Endothelial cell of umbilical vein (primary cell): ENCODE results near the gene MAGEA12. TPM values are rescaled to one million over a fixed set of nuclear protein-coding genes. Genes with fewer than 3 reads are reported as not detected.
"Not testable (repeated sequence)": the region's sequence is repeated elsewhere in the genome, so short reads cannot be mapped to it uniquely, and the experiment has no call there.

ENCODE experiments used
- BruUV-seq: library from RNA; stranded (reverse); fragments of 400-500 nt; replicated peaks from 2 replicates; lab custom pipeline; 2021; lab: Mats Ljungman, UMichigan
- CTCF ChIA-PET: fragments of 300-600, 350-600 bp; sonication (Branson Sonifier 250); formaldehyde crosslinking; loops from one replicate; lab custom pipeline; 2021; ENCODE audit warnings: antibody characterized with exemption, inconsistent platforms; lab: Charles Lee
- POLR2A ChIA-PET: fragments of 300-600, 350-600 bp; sonication (Branson Sonifier 250); formaldehyde crosslinking; loops from one replicate; lab custom pipeline; 2021; ENCODE audit warnings: antibody characterized with exemption, inconsistent platforms; lab: Charles Lee
- DNase-seq: peaks from one replicate; pipeline ENCODE4 v3.0.0-alpha.2; 2011; ENCODE audit warnings: low read depth, low spot score
- FAIRE-seq: peaks from 2 replicates; lab custom pipeline; 2011; peaks lifted over from hg19 to GRCh38; lab: Jason Lieb, UNC
- H2AFZ ChIP-seq: 2 replicates; pipeline ENCODE4 v1.6.0; 2012; ENCODE audit warnings: low read depth, low read length, control low read depth, inconsistent platforms
- H3K27ac ChIP-seq: 2 replicates; pipeline ENCODE4 v1.5.1; 2011; ENCODE audit warnings: low read depth, mild to moderate bottlenecking, control low read depth, low read length, moderate library complexity; ENCODE audit not compliant: insufficient read depth
- H3K27me3 ChIP-seq, 2 experiments: 2 replicates each; pipeline versions ENCODE4 v1.6.0 to v1.6.1; 2011; ENCODE audit warnings: low read length in 2 of 2, mixed read lengths in 1 of 2; ENCODE audit not compliant: control insufficient read depth in 2 of 2, insufficient read depth in 2 of 2
- H3K36me3 ChIP-seq, 2 experiments: 2 replicates in 1 of 2; 3 replicates in 1 of 2; pipeline ENCODE4 v1.5.1; 2011; ENCODE audit warnings: low read length in 2 of 2, mild to moderate bottlenecking in 1 of 2, moderate library complexity in 1 of 2; ENCODE audit not compliant: control insufficient read depth in 2 of 2, insufficient read depth in 2 of 2; ENCODE audit errors: extremely low read depth in 1 of 2
- H3K4me1 ChIP-seq: 3 replicates; pipeline ENCODE4 v1.5.1; 2011; ENCODE audit warnings: mild to moderate bottlenecking, low read length; ENCODE audit not compliant: control insufficient read depth, insufficient read depth; ENCODE audit errors: extremely low read depth
- H3K4me2 ChIP-seq: 2 replicates; pipeline ENCODE4 v1.6.1; 2011; ENCODE audit warnings: low read length, control low read depth, mixed read lengths; ENCODE audit not compliant: insufficient read depth
- H3K4me3 ChIP-seq, 3 experiments: fragments of 200-600 bp in 1 of 3; sonication (generic), shearing (Covaris generic) in 1 of 3; replicated peaks in 1 of 3; 2 replicates each; pipeline ENCODE4 v1.5.1; 2011 to 2016; ENCODE audit warnings: control low read depth in 3 of 3, low read length in 3 of 3, mild to moderate bottlenecking in 2 of 3, inconsistent platforms in 1 of 3, low read depth in 1 of 3, moderate library complexity in 1 of 3; ENCODE audit not compliant: insufficient read depth in 1 of 3
- H3K79me2 ChIP-seq: 2 replicates; pipeline ENCODE4 v1.6.0; 2012; ENCODE audit warnings: low read length, inconsistent platforms; ENCODE audit not compliant: control insufficient read depth, insufficient read depth
- H3K9ac ChIP-seq: replicated peaks from 2 replicates; pipeline ENCODE3; 2011; ENCODE audit warnings: low read length, control low read depth; ENCODE audit not compliant: insufficient read depth; ENCODE audit errors: extremely low read depth
- H3K9me1 ChIP-seq: replicated peaks from 3 replicates; pipeline ENCODE4 v1.6.0; 2011; ENCODE audit warnings: mild to moderate bottlenecking, low read length; ENCODE audit not compliant: control insufficient read depth, insufficient read depth; ENCODE audit errors: extremely low read depth
- H3K9me3 ChIP-seq: replicated peaks from 2 replicates; pipeline ENCODE4 v1.5.1; 2012; ENCODE audit warnings: low read length, inconsistent platforms; ENCODE audit not compliant: control insufficient read depth, insufficient read depth
- H4K20me1 ChIP-seq: replicated peaks from 2 replicates; pipeline ENCODE3; 2011; ENCODE audit warnings: mild to moderate bottlenecking, low read length; ENCODE audit not compliant: control insufficient read depth, insufficient read depth; ENCODE audit errors: extremely low read depth
- CTCF ChIP-seq, 2 donors: IDR thresholded peaks; 1 replicate in 1 of 2; 2 replicates in 1 of 2; pipeline ENCODE4 v1.5.1; 2011; ENCODE audit warnings: low read length in 2 of 2, mild to moderate bottlenecking in 2 of 2, moderate library complexity in 2 of 2, control low read depth in 1 of 2, inconsistent platforms in 1 of 2, low read depth in 1 of 2; ENCODE audit not compliant: insufficient read depth in 1 of 2; ENCODE audit errors: extremely low read depth in 1 of 2
- EZH2 ChIP-seq: IDR thresholded peaks from 2 replicates; pipeline ENCODE4 v1.6.1; 2012; ENCODE audit warnings: borderline replicate concordance, low read depth, mild to moderate bottlenecking, moderate library complexity, low read length, inconsistent platforms; ENCODE audit not compliant: severe bottlenecking
- FOS ChIP-seq: IDR thresholded peaks from 2 replicates; pipeline ENCODE4 v1.6.1; 2011; ENCODE audit warnings: mild to moderate bottlenecking, low read length, moderate library complexity, borderline replicate concordance; ENCODE audit not compliant: insufficient read depth
- GATA2 ChIP-seq: IDR thresholded peaks from 2 replicates; pipeline ENCODE4 v1.7.0; 2011; ENCODE audit warnings: low read depth, mild to moderate bottlenecking, moderate library complexity, mixed read lengths, low read length; ENCODE audit not compliant: insufficient read length, insufficient read depth
- JUN ChIP-seq: IDR thresholded peaks from 2 replicates; pipeline ENCODE4 v1.6.1; 2011; ENCODE audit warnings: borderline replicate concordance, low read depth; ENCODE audit not compliant: insufficient read length, insufficient read depth
- MAX ChIP-seq: IDR thresholded peaks from 2 replicates; pipeline ENCODE4 v1.6.1; 2011; ENCODE audit not compliant: insufficient read depth, insufficient read length
- MYC ChIP-seq: IDR thresholded peaks from one replicate; pipeline ENCODE4 v1.6.1; 2011; ENCODE audit warnings: mild to moderate bottlenecking, low read depth, low read length
- POLR2A ChIP-seq: IDR thresholded peaks from 2 replicates; pipeline ENCODE4 v1.6.1; 2012; ENCODE audit warnings: low read depth, mild to moderate bottlenecking, control low read depth, low read length
- POLR2AphosphoS5 ChIP-seq: IDR thresholded peaks from 2 replicates; pipeline ENCODE4 v1.6.1; 2012; ENCODE audit warnings: low read depth, mild to moderate bottlenecking, control low read depth, low read length, moderate library complexity; ENCODE audit not compliant: insufficient read depth
- dilution Hi-C: fragments of 300-500 bp; cut with MboI; formaldehyde crosslinking; loops from one replicate; pipeline ENCODE4 v1.15.0; 2019; ENCODE audit warnings: low sequenced_read_pairs; ENCODE audit not compliant: extremely low pct_ligation_motif_present
- intact Hi-C: fragments of 100-400 bp; cut with micrococcal nuclease; formaldehyde crosslinking; loops from one replicate; pipeline ENCODE4 v1.10.0; 2022
- polyA plus RNA-seq, 4 experiments: library from polyadenylated mRNA; depleted of rRNA in 3 of 4; stranded (reverse) in 3 of 4; unstranded in 1 of 4; fragments of >200 nt; gene quantifications; 2 replicates each; pipeline versions ENCODE4 v1.2.1 to v1.2.3, GENCODE V29; 2011 to 2012; ENCODE audit warnings: missing spikeins in 1 of 4
- total RNA-seq: library from RNA; stranded (reverse); gene quantifications from 2 replicates; pipeline ENCODE4 v1.2.3, GENCODE V29; 2021

Gene MAGEA12
- total and polyA plus RNA-seq, 2 donors (not counting 3 experiments of a cell fraction or from before 2014, with no cell fraction given), result not detected

- H3K4me1 ChIP-seq, H3K4me2 ChIP-seq, dilution Hi-C loops, H3K79me2 ChIP-seq, H3K9me3 ChIP-seq, FAIRE-seq, CTCF ChIA-PET, H3K36me3 ChIP-seq, intact Hi-C loops, DNase-seq, H3K4me3 ChIP-seq, H2AFZ ChIP-seq, POLR2A ChIA-PET, H3K9me1 ChIP-seq, H3K27me3 ChIP-seq, H3K9ac ChIP-seq, H3K27ac ChIP-seq, H4K20me1 ChIP-seq, BruUV-seq: not testable (repeated sequence)
Measured at GRCh38 chrX:152736528-152736927, 3.0 kb downstream of the MAGEA12 start.

GRCh38 chrX:152738560-152738959 is 5.0 kb downstream of the MAGEA12 start:
- TF ChIP-seq POLR2A (no peak), MYC (no peak), GATA2 (no peak), POLR2AphosphoS5 (no peak), EZH2 (no peak), CTCF (IDR thresholded peaks at IDR 0.05; ENCODE audit: extremely low read depth in 1 of 2, insufficient read depth in 1 of 2, low read depth in 1 of 2, low read length in 2 of 2) (no peak), FOS (no peak), MAX (no peak), JUN (no peak)
- Histone ChIP-seq H3K4me3 (no peak overlapping the region), H2AFZ (no peak overlapping the region), H3K27me3 (no peaks in the 10 kb centered on the region), H3K36me3 (no peaks in the 10 kb centered on the region), H3K9ac (no peak overlapping the region), H4K20me1 (no peaks in the 10 kb centered on the region), H3K79me2 (no peaks in the 10 kb centered on the region), H3K27ac (no peak overlapping the region), H3K9me1 (no peaks in the 10 kb centered on the region), H3K9me3 (no peaks in the 10 kb centered on the region), H3K4me2 (no peak overlapping the region), H3K4me1 (no peaks in the 10 kb centered on the region)
- BruUV-seq, result no TSS peak
- CTCF ChIA-PET, result no interaction called here
- FAIRE-seq (no peak), DNase-seq (no peak)
- intact Hi-C loops, result no loop called here
- POLR2A ChIA-PET, result no interaction called here
- dilution Hi-C loops, result no loop called here
